Peyer's patch (tissue), 4 donors: ENCODE results near the gene R3HDM2. TPM values are rescaled to one million over a fixed set of nuclear protein-coding genes. Genes with fewer than 3 reads are reported as not detected.
A peak's percentile ranks its signal among the peaks of the same experiment; 100 is the strongest.

Experiments
- DNase-seq, 3 donors: peaks; one replicate each; pipeline ENCODE4 v3.0.0-alpha.2; 2017 to 2019
- H3K27ac ChIP-seq, 4 donors: fragments of 200-600 bp; sonication (generic); one replicate each; pipeline ENCODE4 v1.5.1; 2016 to 2019
- H3K27me3 ChIP-seq, 2 donors: fragments of 200-600 bp; sonication (generic); one replicate each; pipeline ENCODE4 v1.5.1; 2019
- H3K36me3 ChIP-seq, 3 donors: fragments of 200-600 bp; sonication (generic); one replicate each; pipeline ENCODE4 v1.5.1; 2016 to 2019
- H3K4me1 ChIP-seq, 4 donors: fragments of 200-600 bp; sonication (generic); one replicate each; pipeline ENCODE4 v1.5.1; 2016 to 2019
- H3K4me3 ChIP-seq, 4 donors: fragments of 200-600 bp; sonication (generic); 1 replicate in 3 of 4; 2 replicates in 1 of 4; pipeline ENCODE4 v1.5.1; 2016 to 2019; ENCODE audit warnings: mild to moderate bottlenecking in 1 of 4
- H3K9me3 ChIP-seq, 4 donors: fragments of 200-600 bp; sonication (generic); one replicate each; pipeline ENCODE4 v1.5.1; 2016 to 2019; ENCODE audit warnings: mild to moderate bottlenecking in 1 of 4
- CTCF ChIP-seq, 6 experiments: fragments of 450-650 bp in 4 of 6; fragments of 200-600 bp in 2 of 6; sonication (generic) in 1 of 6; IDR thresholded peaks; one replicate each; pipeline ENCODE4 v1.5.1; 2017 to 2019; ENCODE audit warnings: antibody characterized with exemption in 6 of 6, mild to moderate bottlenecking in 3 of 6, moderate library complexity in 1 of 6
- POLR2A ChIP-seq, 2 donors: fragments of 450-650 bp; IDR thresholded peaks; one replicate each; pipeline ENCODE4 v1.5.1; 2017; ENCODE audit warnings: antibody characterized with exemption in 2 of 2, mild to moderate bottlenecking in 2 of 2, moderate library complexity in 2 of 2
- total RNA-seq, 4 donors: library from RNA; depleted of rRNA; stranded (reverse); fragments of >200 nt; gene quantifications; one replicate each; pipeline ENCODE4 v1.1.0, GENCODE V29; 2016

R3HDM2 gene
- 100 to 1,000 TPM in 1 of 4 donors, 10 to 100 TPM in 3; 23.1 to 145 (median 54.8) TPM for total RNA-seq

GRCh38 chr12:57430931-57431566, at the start of gene R3HDM2:
Gene R3HDM2 (minus strand): TSS chr12:57431043. CDS start chr12:57310428, 120,615 bp downstream.
- H3K9me3 ChIP-seq = no peaks in the 10 kb centered on the region
- H3K4me1 ChIP-seq = peaks cover 0 to 6% (median 0%) of the 10 kb centered on the region in 4 donors
- peak within 1 kb of the TSS; percentile 91 to 97 (median 94) for H3K27ac ChIP-seq
- peak within 1 kb of the TSS; percentile 60 to 92 (median 76) for H3K4me3 ChIP-seq
- no peaks in the 10 kb centered on the region for H3K27me3 ChIP-seq
- H3K36me3 ChIP-seq = peaks cover 0 to under 1% (median 0%) of the 10 kb centered on the region in 3 donors
- TF ChIP-seq CTCF (IDR thresholded peaks at IDR 0.05) = peak in 3 of 6 experiments; percentile 0 to 16 (median 8)
- TF ChIP-seq POLR2A (IDR thresholded peaks at IDR 0.05) = peak; percentile 90 to 94
- peak; percentile 94 to 98 (median 97) for DNase-seq

- H3K27ac ChIP-seq = peak within 1 kb of the TSS; percentile 78 to 95 (median 84)
- H3K4me1 ChIP-seq = peaks cover 4 to 36% (median 22%) of the 10 kb centered on the region in 4 donors
- H3K36me3 ChIP-seq = peaks cover 0 to 2% (median 0%) of the 10 kb centered on the region in 3 donors
- no peak for TF ChIP-seq POLR2A (IDR thresholded peaks at IDR 0.05)
- no peak for TF ChIP-seq CTCF (IDR thresholded peaks at IDR 0.05)
- peaks cover 0 to 11% of the 10 kb centered on the region in 2 donors for H3K27me3 ChIP-seq
- no peaks in the 10 kb centered on the region for H3K9me3 ChIP-seq
- peak within 1 kb of the TSS; percentile 43 to 56 (median 46) for H3K4me3 ChIP-seq
- peak in 2 of 3 donors; percentile 76 to 82 for DNase-seq
These were observed 48.7 kb upstream of the R3HDM2 start, which contains the start of gene ARHGAP9 for GRCh38 chr12:57479376-57480115. Gene ARHGAP9 (minus strand): TSS chr12:57479866. CDS start chr12:57479406, 460 bp downstream.

GRCh38 chr12:57479043-57479375, 48.2 kb upstream of the R3HDM2 start:
- peak in 1 of 3 donors; percentile 30 for DNase-seq
- Histone ChIP-seq H3K27ac (peak overlapping the region; percentile 78 to 95 (median 84)), H3K27me3 (peaks cover 0 to 11% of the 10 kb centered on the region in 2 donors), H3K4me1 (peaks cover 4 to 36% (median 22%) of the 10 kb centered on the region in 4 donors), H3K9me3 (no peaks in the 10 kb centered on the region), H3K36me3 (peaks cover 0 to 5% (median 0%) of the 10 kb centered on the region in 3 donors), H3K4me3 (peak overlapping the region; percentile 43 to 56 (median 46))
- no peak for TF ChIP-seq CTCF (IDR thresholded peaks at IDR 0.05)
- no peak for TF ChIP-seq POLR2A (IDR thresholded peaks at IDR 0.05)

GRCh38 chr12:57477710-57478681, 47.2 kb upstream of the R3HDM2 start:
- H3K36me3 ChIP-seq = peaks cover 0 to 5% (median 0%) of the 10 kb centered on the region in 3 donors
- TF ChIP-seq CTCF (IDR thresholded peaks at IDR 0.05) (no peak), POLR2A (IDR thresholded peaks at IDR 0.05) (no peak)
- H3K27ac ChIP-seq = peak overlapping the region; percentile 78 to 95 (median 84)

More at GRCh38 chr12:57477710-57478681, 47.2 kb upstream of the R3HDM2 start:
- peak in 2 of 3 donors; percentile 51 to 70 for DNase-seq
- H3K27me3 ChIP-seq = peaks cover 0 to 11% of the 10 kb centered on the region in 2 donors
- peak overlapping the region; percentile 43 to 56 (median 46) for H3K4me3 ChIP-seq
- H3K9me3 ChIP-seq = no peaks in the 10 kb centered on the region
- H3K4me1 ChIP-seq = peaks cover 4 to 36% (median 22%) of the 10 kb centered on the region in 4 donors
